ENCODE measurements around the gene MYH14. TPM values are rescaled to one million over a fixed set of nuclear protein-coding genes. Genes with fewer than 3 reads are reported as not detected.
"Not testable (repeated sequence)": the region's sequence is repeated elsewhere in the genome, so short reads cannot be mapped to it uniquely, and the experiment has no call there.

MYH14 gene
- total and polyA plus RNA-seq, 10 of the 15 experiments (the other 5 are each of a cell fraction or from before 2014, with no cell fraction given): 0.06 to 0.69 (median 0.15) TPM; not detected in 4

GRCh38 chr19:50334741-50335421 lies 131.5 kb downstream of the MYH14 start:
- Histone ChIP-seq H3K27me3 (replicated peaks in 1 of 2; ENCODE audit: control insufficient read depth in 2 of 2, insufficient read depth in 2 of 2, low read length in 1 of 2) (no peaks in the 10 kb centered on the region), H3K27ac (ENCODE audit: control insufficient read depth, insufficient read depth) (no peak overlapping the region), H3K4me1 (ENCODE audit: control insufficient read depth, insufficient read depth, low read length) (peaks cover 36% of the 10 kb centered on the region), H3K4me3 (no peak overlapping the region), H3K9me3 (replicated peaks; ENCODE audit: control insufficient read depth, insufficient read depth, low read length) (peaks cover 8% of the 10 kb centered on the region), H4K20me1 (ENCODE audit: control insufficient read depth, insufficient read depth) (no peaks in the 10 kb centered on the region), H3K9ac (ENCODE audit: control insufficient read depth, insufficient read depth, low read length) (no peak overlapping the region), H3K79me2 (ENCODE audit: control insufficient read depth, insufficient read depth, low read length) (peaks cover 16% of the 10 kb centered on the region), H3K4me2 (ENCODE audit: control insufficient read depth, insufficient read depth) (no peak overlapping the region), H2AFZ (ENCODE audit: control insufficient read depth, low read depth, low read length) (no peak overlapping the region), H3K36me3 (ENCODE audit: control insufficient read depth in 2 of 2, insufficient read depth in 2 of 2, low read length in 1 of 2) (peaks cover 11 to 24% of the 10 kb centered on the region in 2 experiments)
- no peak for FAIRE-seq
- in situ Hi-C loops (cut with MboI): loop anchor here (25.0 kb wide), 1 partner anchor 1027 kb away; the partner anchor contains the start of genes CLDND2, ETFB and NKG7
- no TSS peak for BruUV-seq (replicated peaks)
- intact Hi-C loops (cut with micrococcal nuclease; ENCODE audit: unreplicated experiment): no loop called here
- 79% methylated on average over 12 of the region's 12 CpGs for WGBS (ENCODE audit: insufficient coverage, insufficient replicate concordance, low lambda C conversion rate, missing lambda C conversion rate)
- RAD21 ChIA-PET (ENCODE audit: unreplicated experiment): interaction anchor here (0.9 to 1.2 kb wide), 2 partner anchors 19 to 126 kb away, joined by 3 to 5 read pairs; no protein-coding TSS in a partner anchor
- no peak for TF ChIP-seq SMAD1 (IDR thresholded peaks at IDR 0.05; ENCODE audit: low read depth, partially characterized antibody)
- peak; percentile 68 for TF ChIP-seq POLR2A (IDR thresholded peaks at IDR 0.05; ENCODE audit: low read depth, low read length)
- TF ChIP-seq POLR2AphosphoS2 (IDR thresholded peaks at IDR 0.05; ENCODE audit: low read depth, low read length): no peak
- no peak for TF ChIP-seq ZZZ3 (IDR thresholded peaks at IDR 0.05; ENCODE audit: control insufficient read depth, insufficient read length, low read depth)
- SMC1A ChIA-PET (ENCODE audit: uncharacterized antibody, unreplicated experiment): interaction anchor here (0.8 to 3.7 kb wide), 5 partner anchors 10 to 26 kb away, joined by 3 to 49 read pairs (median 7); no protein-coding TSS in a partner anchor
- CTCF ChIA-PET: interaction anchor here (1.0 to 1.2 kb wide), 2 partner anchors 13 to 24 kb away, joined by 3 read pairs; no protein-coding TSS in a partner anchor
- POLR2A ChIA-PET: interaction anchor here (1.2 to 2.2 kb wide), 3 partner anchors 9 to 22 kb away, joined by 4 to 12 read pairs (median 5); no protein-coding TSS in a partner anchor
- no peak for ATAC-seq
- no peak for DNase-seq (ENCODE audit: low read depth, low spot score)

DNA sequence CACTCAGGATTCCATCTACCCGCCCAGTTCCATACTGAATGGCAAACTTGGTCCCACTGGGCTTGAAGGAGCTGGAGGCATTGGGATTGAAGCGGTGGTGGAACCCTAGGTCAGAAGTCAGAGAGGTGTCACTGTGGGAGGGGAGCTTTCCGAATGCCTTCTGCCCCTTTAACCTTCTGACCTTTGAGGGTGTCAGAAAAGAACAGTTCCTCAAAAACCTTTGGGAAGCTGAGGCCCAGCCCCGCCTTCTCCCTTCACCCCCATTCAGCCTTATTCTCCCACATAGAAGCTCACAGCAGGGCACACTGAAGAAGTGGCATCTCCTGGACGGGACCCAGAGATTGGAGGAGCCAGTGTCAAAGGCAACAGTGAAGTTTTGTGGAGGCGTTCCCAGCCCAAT lies 133.6 kb downstream of the MYH14 start:
- H3K9me3 ChIP-seq (replicated peaks; ENCODE audit: control insufficient read depth, insufficient read depth, low read length): peaks cover 14% of the 10 kb centered on the region
- H3K9ac ChIP-seq (ENCODE audit: control insufficient read depth, insufficient read depth, low read length); H3K27me3 ChIP-seq (replicated peaks in 1 of 2; ENCODE audit: control insufficient read depth in 2 of 2, insufficient read depth in 2 of 2, low read length in 1 of 2); SMC1A ChIA-PET (ENCODE audit: uncharacterized antibody, unreplicated experiment); ATAC-seq; H3K4me3 ChIP-seq; H2AFZ ChIP-seq (ENCODE audit: control insufficient read depth, low read depth, low read length); DNase-seq (ENCODE audit: low read depth, low spot score); RAD21 ChIA-PET (ENCODE audit: unreplicated experiment); H4K20me1 ChIP-seq (ENCODE audit: control insufficient read depth, insufficient read depth); H3K27ac ChIP-seq (ENCODE audit: control insufficient read depth, insufficient read depth); intact Hi-C loops (cut with micrococcal nuclease; ENCODE audit: unreplicated experiment); H3K4me2 ChIP-seq (ENCODE audit: control insufficient read depth, insufficient read depth); FAIRE-seq: not testable (repeated sequence)
- ChIA-PET CTCF (interaction anchor here (3.1 kb wide), 1 partner anchor 20 kb away, joined by 8 read pairs; no protein-coding TSS in a partner anchor), POLR2A (interaction anchor here (0.7 to 1.6 kb wide), 3 partner anchors 8 to 21 kb away, joined by 3 to 4 read pairs (median 3); partner anchors contain the start of gene KCNC3)
- in situ Hi-C loops (cut with MboI): loop anchor here (25.0 kb wide), 1 partner anchor 1025 kb away; the partner anchor contains the start of genes CLDND2, ETFB and NKG7
- TSS peak; percentile 9 for BruUV-seq (replicated peaks)
- peaks cover 32% of the 10 kb centered on the region for H3K79me2 ChIP-seq (ENCODE audit: control insufficient read depth, insufficient read depth, low read length)
- TF ChIP-seq NR2F1 (conservative IDR thresholded peaks at IDR 0.05): 0 out of 2 replicates have a peak, but pooled peaks have one; percentile 47
- peaks cover 30% of the 10 kb centered on the region for H3K4me1 ChIP-seq (ENCODE audit: control insufficient read depth, insufficient read depth, low read length)
- WGBS (ENCODE audit: insufficient coverage, insufficient replicate concordance, low lambda C conversion rate, missing lambda C conversion rate): 71% methylated on average over 6 of the region's 6 CpGs
- peaks cover 12 to 24% of the 10 kb centered on the region in 2 experiments for H3K36me3 ChIP-seq (ENCODE audit: control insufficient read depth in 2 of 2, insufficient read depth in 2 of 2, low read length in 1 of 2)

All from GM12878 (cell line).